Choroid plexus epithelial cell (primary cell): ENCODE data around the gene CST5.
"Not testable (repeated sequence)": the region's sequence is repeated elsewhere in the genome, so short reads cannot be mapped to it uniquely, and the experiment has no call there.

Experiments used
- DNase-seq: peaks from one replicate; pipeline ENCODE4 v3.0.0-alpha.2; 2010; ENCODE audit warnings: low read depth
- H3K4me3 ChIP-seq: 2 replicates; pipeline ENCODE4 v1.5.1; 2011; ENCODE audit warnings: low read depth, mild to moderate bottlenecking, control low read depth, low read length, moderate library complexity
- CTCF ChIP-seq: conservative IDR thresholded peaks from 2 replicates; pipeline ENCODE4 v1.5.1; 2011; ENCODE audit warnings: low read depth, mild to moderate bottlenecking, control low read depth, inconsistent platforms, low read length, moderate library complexity

Gene CST5

GRCh38 chr20:23917024-23917725, 37.6 kb upstream of the CST5 start:
- no peak overlapping the region for H3K4me3 ChIP-seq
- TF ChIP-seq CTCF = no peak
- no peak for DNase-seq

GRCh38 chr20:23915844-23916243, 36.3 kb upstream of the CST5 start:
- no peak for DNase-seq
- no peak for TF ChIP-seq CTCF
- no peak overlapping the region for H3K4me3 ChIP-seq

- not testable (repeated sequence) for DNase-seq, H3K4me3 ChIP-seq
Measured at GRCh38 chr20:23914469-23914868, 34.9 kb upstream of the CST5 start.

- no peak for DNase-seq
- H3K4me3 ChIP-seq = no peak overlapping the region
- no peak for TF ChIP-seq CTCF
Measured at GRCh38 chr20:23910210-23910609, 30.7 kb upstream of the CST5 start.

- TF ChIP-seq CTCF = no peak
- H3K4me3 ChIP-seq = no peak overlapping the region
- DNase-seq = no peak
Measured at GRCh38 chr20:23909390-23909789, 29.8 kb upstream of the CST5 start.

- TF ChIP-seq CTCF = no peak
- no peak for DNase-seq
- no peak overlapping the region for H3K4me3 ChIP-seq
Measured at GRCh38 chr20:23907579-23907978, 28.0 kb upstream of the CST5 start.

- not testable (repeated sequence) for H3K4me3 ChIP-seq, DNase-seq
Measured at GRCh38 chr20:23902396-23902795, 22.8 kb upstream of the CST5 start.

- DNase-seq, H3K4me3 ChIP-seq: not testable (repeated sequence)
Measured at GRCh38 chr20:23890867-23891266, 11.3 kb upstream of the CST5 start.

- no peak overlapping the region for H3K4me3 ChIP-seq
- TF ChIP-seq CTCF = peak; percentile 86
- DNase-seq = peak; percentile 80
Measured at GRCh38 chr20:23889775-23890187, 10.2 kb upstream of the CST5 start.
